GM23248 (cell line): ENCODE measurements around the gene TNFRSF1B.

ENCODE experiments used
- EZH2 ChIP-seq: fragments of 200-600 bp; sonication (generic); IDR thresholded peaks from 2 replicates; pipeline ENCODE4 v1.6.1; 2018; ENCODE audit warnings: antibody characterized with exemption, mild to moderate bottlenecking; ENCODE audit not compliant: insufficient read depth, poor library complexity, severe bottlenecking
- EZH2phosphoT487 ChIP-seq: fragments of 200-600 bp; sonication (generic); IDR thresholded peaks from 2 replicates; pipeline ENCODE4 v1.6.1; 2018; ENCODE audit warnings: antibody characterized with exemption, moderate library complexity, mild to moderate bottlenecking, low read depth; ENCODE audit not compliant: insufficient read depth

GRCh38 chr1:12142891-12143630 lies 23.7 kb upstream of the TNFRSF1B start:
- TF ChIP-seq EZH2phosphoT487 (no peak), EZH2 (no peak)
